SK-N-MC (cell line): ENCODE measurements around the gene GNPTAB.

Source experiments
- EZH2 ChIP-seq: fragments of 200-600 bp; sonication (generic); IDR thresholded peaks from one replicate; pipeline ENCODE4 v1.6.1; 2017; ENCODE audit warnings: antibody characterized with exemption
- FOXP2 ChIP-seq: optimal IDR thresholded peaks from 2 replicates; pipeline ENCODE3; 2011; ENCODE audit warnings: mild to moderate bottlenecking, moderate library complexity; ENCODE audit not compliant: insufficient read depth; ENCODE audit errors: extremely low read length, control extremely low read depth
- POLR2AphosphoS5 ChIP-seq: IDR thresholded peaks from 2 replicates; pipeline ENCODE4 v1.6.1; 2012; ENCODE audit warnings: mild to moderate bottlenecking, low read depth, low read length, borderline replicate concordance

- TF ChIP-seq EZH2 = no peak
- TF ChIP-seq POLR2AphosphoS5 = no peak
- TF ChIP-seq FOXP2 = no peak
These were observed 120.5 kb downstream of the GNPTAB start for GRCh38 chr12:101710288-101710687.
